SU-DHL-6 (cell line): Measurements from ENCODE around the gene CABP4.

Source experiments
- H2AFZ ChIP-seq: fragments of 200-600 bp; sonication (generic); 2 replicates; pipeline ENCODE4 v1.6.1; 2014; ENCODE audit warnings: low read depth, mild to moderate bottlenecking, moderate library complexity, mixed read lengths, antibody characterized with exemption, low read length; ENCODE audit not compliant: severe bottlenecking
- H3F3A ChIP-seq: fragments of 200-600 bp; shearing (Covaris generic); 2 replicates; pipeline ENCODE4 v1.6.0; 2016; ENCODE audit warnings: antibody characterized with exemption, mild to moderate bottlenecking; ENCODE audit not compliant: insufficient read depth
- H3K27ac ChIP-seq: fragments of 200-600 bp; sonication (generic); 2 replicates; pipeline ENCODE4 v1.5.1; 2016; ENCODE audit warnings: low read depth, mild to moderate bottlenecking, low read length, moderate library complexity, mixed read lengths
- H3K27me3 ChIP-seq: fragments of 200-600 bp; sonication (generic), shearing (Covaris generic); 2 replicates; pipeline ENCODE4 v1.6.0; 2014; ENCODE audit warnings: mild to moderate bottlenecking, low read length
- H3K36me3 ChIP-seq: fragments of 200-600 bp; sonication (generic); 2 replicates; pipeline ENCODE4 v1.6.1; 2014; ENCODE audit warnings: mild to moderate bottlenecking, low read length, mixed read lengths
- H3K4me2 ChIP-seq: fragments of 300-600, 200-600 bp; shearing (Covaris generic), sonication (generic); 2 replicates; pipeline ENCODE4 v1.6.0; 2014; ENCODE audit warnings: low read length, low read depth, mild to moderate bottlenecking; ENCODE audit not compliant: poor library complexity, severe bottlenecking
- H3K4me3 ChIP-seq: fragments of 200-600 bp; sonication (generic); 2 replicates; pipeline ENCODE4 v1.5.1; 2014; ENCODE audit warnings: antibody characterized with exemption, low read length, mild to moderate bottlenecking, mixed read lengths; ENCODE audit not compliant: insufficient read depth, poor library complexity, severe bottlenecking
- H3K79me2 ChIP-seq: fragments of 200-600 bp; sonication (generic); 2 replicates; pipeline ENCODE4 v1.6.1; 2014; ENCODE audit warnings: mild to moderate bottlenecking, low read length, moderate library complexity; ENCODE audit not compliant: insufficient read depth
- H3K9ac ChIP-seq: fragments of 200-600 bp; sonication (generic); 2 replicates; pipeline ENCODE4 v1.7.0; 2014; ENCODE audit warnings: mild to moderate bottlenecking, low read length
- H3K9me2 ChIP-seq: fragments of 200-600 bp; sonication (generic); replicated peaks from 2 replicates; pipeline ENCODE4 v1.6.1; 2014; ENCODE audit warnings: low read length; ENCODE audit not compliant: insufficient read depth
- H3K9me3 ChIP-seq: fragments of 200-600 bp; sonication (generic); 2 replicates; pipeline ENCODE4 v1.6.1; 2014; ENCODE audit warnings: low read length, mixed read lengths; ENCODE audit not compliant: insufficient read depth
- H4K20me1 ChIP-seq: fragments of 200-600 bp; sonication (generic); 2 replicates; pipeline ENCODE4 v1.6.1; 2014; ENCODE audit warnings: low read depth, mild to moderate bottlenecking, antibody characterized with exemption, low read length, moderate library complexity, mixed read lengths
- EZH2phosphoT487 ChIP-seq: fragments of 200-600 bp; sonication (generic), shearing (Covaris generic); conservative IDR thresholded peaks from 2 replicates; pipeline ENCODE4 v1.6.1; 2018; ENCODE audit warnings: mild to moderate bottlenecking, antibody characterized with exemption, low read length, moderate library complexity, mixed read lengths
- TF ChIP-seq, protein P1 (sequence below): fragments of 200-600 bp; sonication (generic); IDR thresholded peaks from one replicate; pipeline ENCODE4 v1.5.1; 2017; ENCODE audit warnings: antibody characterized with exemption, mild to moderate bottlenecking, low read length, moderate library complexity; ENCODE audit not compliant: insufficient read depth, poor library complexity, severe bottlenecking

Gene CABP4

DNA sequence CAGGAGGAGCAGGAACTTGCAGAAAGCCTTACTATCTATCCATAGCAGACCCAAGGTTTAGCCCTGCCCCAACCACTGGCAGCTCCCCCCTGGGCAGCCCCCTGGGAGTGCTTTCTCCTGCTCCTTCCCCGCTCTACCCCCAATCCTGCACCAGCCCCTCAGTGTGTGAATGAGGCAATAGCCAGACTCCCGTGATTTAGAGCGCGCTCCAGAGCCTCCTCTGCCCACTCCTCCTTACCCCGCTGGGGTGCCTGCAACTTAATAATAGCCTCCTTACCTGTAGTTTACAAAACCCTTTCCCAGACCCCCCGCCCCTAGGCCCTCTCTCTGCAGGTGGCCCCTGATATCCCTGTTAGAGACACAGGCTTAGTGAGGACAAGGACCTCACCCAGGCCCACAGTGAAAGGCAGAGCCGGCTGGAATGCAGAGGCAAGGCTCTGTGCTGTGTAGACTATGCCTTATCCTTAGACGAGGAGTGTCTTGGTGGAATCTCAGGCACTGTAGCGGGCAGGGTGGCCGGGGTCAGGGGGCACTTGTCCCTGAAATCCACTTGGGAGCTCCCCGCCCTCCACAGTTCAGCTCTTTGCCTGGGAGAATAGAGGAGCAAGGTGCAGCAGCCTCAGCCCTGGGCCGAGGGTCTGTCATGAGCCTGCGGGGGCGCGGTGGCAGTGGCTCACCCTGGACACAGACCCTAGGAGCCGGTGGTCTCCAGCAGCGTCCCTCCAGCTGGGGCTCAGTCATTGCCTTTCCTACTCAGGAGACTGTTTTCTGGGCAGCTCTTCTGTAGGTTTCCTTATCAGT, 44.0 kb upstream of the CABP4 start:
- no peaks in the 10 kb centered on the region for H3K79me2 ChIP-seq
- no peak overlapping the region for H3K27ac ChIP-seq
- H2AFZ ChIP-seq = no peak overlapping the region
- no peaks in the 10 kb centered on the region for H3K36me3 ChIP-seq
- no peaks in the 10 kb centered on the region for H3K27me3 ChIP-seq
- no peak overlapping the region for H3K4me3 ChIP-seq
- H3K9ac ChIP-seq = no peak overlapping the region
- no peaks in the 10 kb centered on the region for H3K9me3 ChIP-seq
- no peaks in the 10 kb centered on the region for H3K9me2 ChIP-seq
- H3F3A ChIP-seq = peaks cover 31% of the 10 kb centered on the region
- TF ChIP-seq, protein P1, sequence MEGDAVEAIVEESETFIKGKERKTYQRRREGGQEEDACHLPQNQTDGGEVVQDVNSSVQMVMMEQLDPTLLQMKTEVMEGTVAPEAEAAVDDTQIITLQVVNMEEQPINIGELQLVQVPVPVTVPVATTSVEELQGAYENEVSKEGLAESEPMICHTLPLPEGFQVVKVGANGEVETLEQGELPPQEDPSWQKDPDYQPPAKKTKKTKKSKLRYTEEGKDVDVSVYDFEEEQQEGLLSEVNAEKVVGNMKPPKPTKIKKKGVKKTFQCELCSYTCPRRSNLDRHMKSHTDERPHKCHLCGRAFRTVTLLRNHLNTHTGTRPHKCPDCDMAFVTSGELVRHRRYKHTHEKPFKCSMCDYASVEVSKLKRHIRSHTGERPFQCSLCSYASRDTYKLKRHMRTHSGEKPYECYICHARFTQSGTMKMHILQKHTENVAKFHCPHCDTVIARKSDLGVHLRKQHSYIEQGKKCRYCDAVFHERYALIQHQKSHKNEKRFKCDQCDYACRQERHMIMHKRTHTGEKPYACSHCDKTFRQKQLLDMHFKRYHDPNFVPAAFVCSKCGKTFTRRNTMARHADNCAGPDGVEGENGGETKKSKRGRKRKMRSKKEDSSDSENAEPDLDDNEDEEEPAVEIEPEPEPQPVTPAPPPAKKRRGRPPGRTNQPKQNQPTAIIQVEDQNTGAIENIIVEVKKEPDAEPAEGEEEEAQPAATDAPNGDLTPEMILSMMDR = no peak
- TF ChIP-seq EZH2phosphoT487 = no peak
- no peak overlapping the region for H3K4me2 ChIP-seq
- H4K20me1 ChIP-seq = no peaks in the 10 kb centered on the region

GRCh38 chr11:67411785-67412152, 43.4 kb upstream of the CABP4 start:
- H2AFZ ChIP-seq = no peak overlapping the region
- H3K9me2 ChIP-seq = no peaks in the 10 kb centered on the region
- H3F3A ChIP-seq = peaks cover 30% of the 10 kb centered on the region
- TF ChIP-seq EZH2phosphoT487 = no peak
- TF ChIP-seq, protein P1 = no peak
- H3K27me3 ChIP-seq = no peaks in the 10 kb centered on the region
- H4K20me1 ChIP-seq = no peaks in the 10 kb centered on the region
- H3K9me3 ChIP-seq = no peaks in the 10 kb centered on the region
- H3K9ac ChIP-seq = no peak overlapping the region
- no peak overlapping the region for H3K4me3 ChIP-seq
- H3K4me2 ChIP-seq = no peak overlapping the region
- H3K36me3 ChIP-seq = no peaks in the 10 kb centered on the region
- no peaks in the 10 kb centered on the region for H3K79me2 ChIP-seq
- no peak overlapping the region for H3K27ac ChIP-seq

DNA sequence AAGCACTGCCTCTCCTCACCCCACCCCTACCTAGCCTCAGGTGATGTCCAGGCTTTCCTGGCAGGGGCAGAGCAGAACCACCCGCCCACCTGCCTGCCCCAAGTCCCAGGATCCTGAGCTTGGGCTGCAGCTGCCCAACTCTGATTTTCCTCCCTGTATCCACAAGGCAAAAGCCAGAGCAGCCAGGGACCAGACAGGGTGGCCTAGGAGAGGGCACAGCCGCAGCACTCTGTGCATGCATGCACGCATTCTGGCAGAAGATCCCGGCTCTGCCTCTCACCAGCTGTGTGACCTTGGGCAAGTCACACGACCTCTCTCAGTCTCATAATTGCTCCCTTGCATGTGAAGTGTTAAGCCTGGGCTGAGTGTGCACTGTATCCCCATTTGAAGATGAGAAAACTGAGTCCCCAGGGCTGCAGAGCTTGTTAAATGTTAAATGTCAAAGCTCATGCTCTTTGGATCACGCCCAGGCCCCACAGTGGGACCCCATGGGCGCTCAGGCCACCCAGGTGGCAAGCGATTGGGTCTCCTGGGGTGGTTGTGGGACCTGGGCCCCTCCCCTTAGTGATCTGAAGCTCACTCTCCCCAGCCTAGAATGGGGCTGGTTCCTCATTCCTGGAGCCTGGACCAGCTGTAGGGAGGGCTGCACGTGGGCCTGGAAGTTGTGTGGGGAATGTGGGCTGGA, 42.5 kb upstream of the CABP4 start:
- no peaks in the 10 kb centered on the region for H3K9me2 ChIP-seq
- no peak overlapping the region for H3K4me2 ChIP-seq
- no peak overlapping the region for H3K27ac ChIP-seq
- H3F3A ChIP-seq = peaks cover 22% of the 10 kb centered on the region
- H2AFZ ChIP-seq = no peak overlapping the region
- H3K9ac ChIP-seq = no peak overlapping the region
- no peaks in the 10 kb centered on the region for H3K27me3 ChIP-seq
- TF ChIP-seq, protein P1 = no peak
- no peak for TF ChIP-seq EZH2phosphoT487
- no peaks in the 10 kb centered on the region for H3K9me3 ChIP-seq
- H3K79me2 ChIP-seq = no peaks in the 10 kb centered on the region
- no peaks in the 10 kb centered on the region for H4K20me1 ChIP-seq
- H3K36me3 ChIP-seq = no peaks in the 10 kb centered on the region
- H3K4me3 ChIP-seq = no peak overlapping the region
